GM06990 (cell line): Measurements from ENCODE around the gene SFTPD.

Source experiments
- DNase-seq: peaks from one replicate; pipeline ENCODE4 v3.0.0-alpha.2; 2011; ENCODE audit not compliant: insufficient read length; ENCODE audit errors: extremely low read depth
- H3K27me3 ChIP-seq: replicated peaks from 2 replicates; pipeline ENCODE4 v1.6.0; 2011; ENCODE audit warnings: low read length; ENCODE audit not compliant: control insufficient read depth, insufficient read depth
- H3K36me3 ChIP-seq: 2 replicates; pipeline ENCODE4 v1.5.1; 2011; ENCODE audit warnings: low read length; ENCODE audit not compliant: control insufficient read depth, insufficient read depth
- H3K4me3 ChIP-seq: replicated peaks from 2 replicates; pipeline ENCODE4 v1.5.1; 2011; ENCODE audit warnings: low read depth, mild to moderate bottlenecking, control low read depth, low read length
- TF ChIP-seq, protein P1 (sequence below): IDR thresholded peaks from 2 replicates; pipeline ENCODE4 v1.5.1; 2011; ENCODE audit warnings: low read length, control low read depth, mild to moderate bottlenecking, inconsistent platforms; ENCODE audit not compliant: insufficient read depth, poor library complexity, severe bottlenecking

SFTPD gene

DNA sequence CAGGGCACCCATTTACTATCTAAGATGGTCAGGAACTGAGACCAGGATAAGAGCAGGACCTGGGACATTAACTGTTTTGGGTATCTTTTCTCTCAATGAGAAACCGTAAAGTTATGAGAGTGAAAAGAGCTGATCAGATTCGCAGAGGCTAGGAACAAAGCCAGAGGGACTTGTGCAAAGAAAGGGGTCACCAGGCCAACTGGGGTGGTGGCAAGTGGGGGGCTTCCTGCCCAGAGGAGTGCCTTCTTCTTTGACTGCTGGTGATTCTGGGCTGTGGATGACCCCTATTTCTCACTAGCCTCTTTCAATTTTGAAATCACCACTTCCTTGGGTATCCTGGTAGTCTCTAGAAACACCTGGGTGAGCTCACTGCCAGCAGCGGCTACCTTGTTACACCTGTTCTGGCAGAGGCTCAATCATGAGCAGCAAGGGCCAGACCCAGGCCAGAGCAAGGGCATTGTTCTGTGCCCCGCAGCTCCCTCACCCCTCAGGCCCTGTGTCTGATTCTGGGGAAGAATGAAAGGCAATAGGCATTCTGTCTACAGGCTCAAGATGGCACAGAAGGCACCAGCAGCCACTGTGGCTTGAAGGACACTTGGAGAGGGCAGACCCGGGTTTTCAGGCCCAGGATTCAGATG is 999 bp downstream of the SFTPD start:
- TF ChIP-seq, protein P1, sequence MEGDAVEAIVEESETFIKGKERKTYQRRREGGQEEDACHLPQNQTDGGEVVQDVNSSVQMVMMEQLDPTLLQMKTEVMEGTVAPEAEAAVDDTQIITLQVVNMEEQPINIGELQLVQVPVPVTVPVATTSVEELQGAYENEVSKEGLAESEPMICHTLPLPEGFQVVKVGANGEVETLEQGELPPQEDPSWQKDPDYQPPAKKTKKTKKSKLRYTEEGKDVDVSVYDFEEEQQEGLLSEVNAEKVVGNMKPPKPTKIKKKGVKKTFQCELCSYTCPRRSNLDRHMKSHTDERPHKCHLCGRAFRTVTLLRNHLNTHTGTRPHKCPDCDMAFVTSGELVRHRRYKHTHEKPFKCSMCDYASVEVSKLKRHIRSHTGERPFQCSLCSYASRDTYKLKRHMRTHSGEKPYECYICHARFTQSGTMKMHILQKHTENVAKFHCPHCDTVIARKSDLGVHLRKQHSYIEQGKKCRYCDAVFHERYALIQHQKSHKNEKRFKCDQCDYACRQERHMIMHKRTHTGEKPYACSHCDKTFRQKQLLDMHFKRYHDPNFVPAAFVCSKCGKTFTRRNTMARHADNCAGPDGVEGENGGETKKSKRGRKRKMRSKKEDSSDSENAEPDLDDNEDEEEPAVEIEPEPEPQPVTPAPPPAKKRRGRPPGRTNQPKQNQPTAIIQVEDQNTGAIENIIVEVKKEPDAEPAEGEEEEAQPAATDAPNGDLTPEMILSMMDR: no peak
- no peaks in the 10 kb centered on the region for H3K36me3 ChIP-seq
- no peak for DNase-seq
- H3K4me3 ChIP-seq: no peak overlapping the region
- H3K27me3 ChIP-seq: peaks cover 2% of the 10 kb centered on the region

DNA sequence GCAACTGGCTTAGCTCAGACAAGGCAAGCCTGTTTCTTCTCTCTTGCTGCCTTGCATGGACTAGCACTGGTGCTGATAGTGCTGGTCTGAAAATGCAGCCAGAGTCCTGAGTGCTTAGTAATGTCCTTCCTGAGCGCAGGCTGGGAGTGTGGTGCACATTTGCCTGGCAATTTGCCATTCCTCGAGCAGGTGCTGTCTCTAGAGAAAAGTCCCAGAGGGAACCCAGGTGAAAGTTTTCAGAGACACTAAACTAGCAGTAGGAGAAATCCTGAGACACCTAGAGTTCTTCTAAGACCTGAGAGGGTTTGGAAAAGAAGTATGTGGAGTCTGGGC is 1.9 kb downstream of the SFTPD start:
- TF ChIP-seq, protein P1: no peak
- no peak for DNase-seq
- Histone ChIP-seq H3K27me3 (peaks cover 2% of the 10 kb centered on the region), H3K36me3 (no peaks in the 10 kb centered on the region), H3K4me3 (no peak overlapping the region)

DNA sequence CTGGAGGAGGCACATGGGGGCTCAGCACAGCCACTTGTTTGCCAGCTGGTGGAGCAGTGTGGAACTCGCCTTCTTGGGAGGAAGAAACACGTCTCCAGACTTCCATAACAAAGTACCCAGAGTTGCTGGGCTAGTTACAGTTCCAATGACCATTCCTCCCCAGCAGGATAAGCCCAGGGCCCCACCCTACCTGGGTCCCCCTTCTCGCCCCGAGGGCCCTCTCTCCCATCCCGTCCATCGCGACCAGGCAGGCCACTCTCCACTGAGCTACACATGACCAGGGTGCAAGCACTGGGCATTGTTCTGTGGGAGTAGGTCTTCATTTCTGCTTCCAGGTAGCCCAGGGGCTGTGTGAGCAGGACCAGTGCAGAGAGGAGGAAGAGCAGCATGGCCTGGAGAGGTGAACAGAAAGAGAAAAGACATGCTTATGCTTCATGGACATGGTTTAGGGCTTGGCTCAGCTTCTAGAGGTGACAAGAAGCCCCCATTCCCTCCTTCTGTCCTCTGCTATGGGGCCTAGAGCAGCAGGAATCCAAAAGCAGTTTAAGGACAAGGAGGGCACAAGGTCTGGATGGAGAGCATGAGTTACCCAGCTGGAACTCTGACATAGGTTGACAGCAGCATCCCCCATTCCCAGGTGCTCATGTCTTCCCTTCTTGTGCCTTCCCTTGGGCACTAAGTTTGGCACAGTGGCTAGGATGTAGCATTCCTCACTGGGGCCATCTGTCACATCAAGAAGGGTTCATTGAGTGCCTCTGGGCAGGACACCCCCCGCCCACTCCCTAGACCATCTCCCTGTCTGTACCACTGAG is 2.4 kb downstream of the SFTPD start:
- TF ChIP-seq, protein P1: no peak
- Histone ChIP-seq H3K27me3 (peaks cover 2% of the 10 kb centered on the region), H3K36me3 (no peaks in the 10 kb centered on the region), H3K4me3 (no peak overlapping the region)
- no peak for DNase-seq

DNA sequence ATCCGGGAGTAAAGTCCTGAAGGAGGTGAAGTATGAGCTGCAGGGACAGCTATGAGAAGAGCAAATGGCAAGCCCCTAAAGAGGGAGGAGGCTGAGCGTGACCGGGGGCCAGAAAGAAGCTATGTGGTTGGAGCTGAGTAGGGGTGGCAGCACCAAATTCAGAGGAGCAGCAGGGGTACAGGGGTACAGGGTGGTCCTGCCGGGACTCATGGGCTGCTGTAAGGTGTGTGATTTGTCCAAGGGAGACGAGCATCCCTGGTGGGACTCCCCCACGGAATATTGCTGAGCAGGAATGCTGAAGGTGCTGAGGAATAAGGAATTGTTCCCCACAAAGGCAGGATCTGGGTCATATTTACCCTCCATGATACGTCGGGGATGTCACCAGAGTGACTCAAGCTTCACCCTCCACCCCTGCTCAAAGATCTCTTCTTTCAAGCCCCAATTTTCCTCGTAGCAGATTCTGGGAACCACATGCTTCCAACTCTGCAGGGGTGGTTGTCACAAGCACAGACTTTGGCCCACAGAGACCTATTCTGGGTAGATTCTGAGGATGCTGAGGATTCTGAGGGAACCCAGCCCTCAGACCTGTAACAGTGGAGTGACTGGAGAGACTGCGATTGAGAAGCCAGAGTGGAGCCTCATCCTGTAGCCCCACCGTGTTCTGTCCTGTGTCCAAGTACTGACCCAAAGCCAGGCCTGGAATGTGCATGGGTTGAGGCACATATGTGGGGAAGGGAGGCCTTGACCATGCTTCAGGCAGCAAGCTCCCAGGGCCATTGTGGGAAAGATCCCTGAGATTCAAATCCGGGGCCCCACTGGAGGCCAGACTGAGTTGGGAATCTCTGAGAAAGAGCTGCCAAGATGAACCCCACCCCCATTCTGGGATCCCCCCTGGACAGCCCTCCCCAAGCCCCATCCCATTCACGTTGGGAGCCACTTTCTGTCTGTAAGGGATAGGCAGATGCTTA is 4.2 kb downstream of the SFTPD start:
- Histone ChIP-seq H3K4me3 (no peak overlapping the region), H3K27me3 (peaks cover 2% of the 10 kb centered on the region), H3K36me3 (no peaks in the 10 kb centered on the region)
- DNase-seq: no peak
- TF ChIP-seq, protein P1: no peak

DNA sequence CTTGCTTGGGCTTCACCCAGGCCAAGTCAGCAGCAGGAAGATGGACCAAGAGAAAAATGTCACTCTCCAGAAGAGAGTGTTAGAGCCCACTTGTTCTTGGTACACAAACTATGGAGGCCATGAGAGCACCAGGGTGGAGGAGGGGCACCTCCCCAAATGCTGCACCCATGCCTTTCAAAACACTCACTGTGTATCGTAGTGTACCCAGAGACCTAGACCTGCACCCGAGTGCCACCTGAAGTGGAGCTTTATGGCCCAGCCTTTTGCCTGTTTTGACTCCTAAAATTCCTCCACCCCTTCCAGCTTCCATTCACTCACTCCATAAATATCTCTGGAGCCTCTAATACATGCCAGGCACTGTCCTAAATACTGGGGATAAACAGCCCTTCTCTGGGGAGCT is 5.0 kb downstream of the SFTPD start:
- H3K27me3 ChIP-seq: peaks cover 2% of the 10 kb centered on the region
- H3K4me3 ChIP-seq: no peak overlapping the region
- TF ChIP-seq, protein P1: no peak
- DNase-seq: no peak
- no peaks in the 10 kb centered on the region for H3K36me3 ChIP-seq
